ENCODE data around the gene CDH19.

DNA sequence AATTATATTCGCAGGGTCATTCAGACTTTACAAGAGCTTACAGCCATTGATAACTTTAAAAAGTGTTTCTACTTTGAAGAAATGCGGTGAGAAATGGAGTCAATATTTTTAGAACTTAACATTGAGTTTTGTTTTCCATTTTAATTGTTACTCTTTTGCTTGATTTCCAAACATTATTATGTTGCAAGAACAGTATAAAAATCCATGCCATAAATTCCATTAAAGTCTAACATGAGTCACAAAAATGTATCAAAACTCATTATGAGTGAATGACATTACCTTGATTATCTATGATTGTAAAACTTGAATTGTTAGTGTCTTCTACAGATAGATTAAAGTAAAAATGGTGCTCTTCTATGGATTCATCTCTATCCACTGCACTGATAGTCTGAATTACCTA lies 92.6 kb downstream of the CDH19 start:
- TF ChIP-seq, protein P1, sequence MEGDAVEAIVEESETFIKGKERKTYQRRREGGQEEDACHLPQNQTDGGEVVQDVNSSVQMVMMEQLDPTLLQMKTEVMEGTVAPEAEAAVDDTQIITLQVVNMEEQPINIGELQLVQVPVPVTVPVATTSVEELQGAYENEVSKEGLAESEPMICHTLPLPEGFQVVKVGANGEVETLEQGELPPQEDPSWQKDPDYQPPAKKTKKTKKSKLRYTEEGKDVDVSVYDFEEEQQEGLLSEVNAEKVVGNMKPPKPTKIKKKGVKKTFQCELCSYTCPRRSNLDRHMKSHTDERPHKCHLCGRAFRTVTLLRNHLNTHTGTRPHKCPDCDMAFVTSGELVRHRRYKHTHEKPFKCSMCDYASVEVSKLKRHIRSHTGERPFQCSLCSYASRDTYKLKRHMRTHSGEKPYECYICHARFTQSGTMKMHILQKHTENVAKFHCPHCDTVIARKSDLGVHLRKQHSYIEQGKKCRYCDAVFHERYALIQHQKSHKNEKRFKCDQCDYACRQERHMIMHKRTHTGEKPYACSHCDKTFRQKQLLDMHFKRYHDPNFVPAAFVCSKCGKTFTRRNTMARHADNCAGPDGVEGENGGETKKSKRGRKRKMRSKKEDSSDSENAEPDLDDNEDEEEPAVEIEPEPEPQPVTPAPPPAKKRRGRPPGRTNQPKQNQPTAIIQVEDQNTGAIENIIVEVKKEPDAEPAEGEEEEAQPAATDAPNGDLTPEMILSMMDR (IDR thresholded peaks at IDR 0.05): no peak
- no peak for TF ChIP-seq POLR2A (IDR thresholded peaks at IDR 0.05)
